H1 (cell line): ENCODE data around the gene PPARD. TPM values are rescaled to one million over a fixed set of nuclear protein-coding genes. Genes with fewer than 3 reads are reported as not detected.

Source experiments
- CTCF ChIA-PET: fragments of 300-600 bp; sonication (Branson Sonifier 250); formaldehyde crosslinking; loops from one replicate; lab custom pipeline; 2021; ENCODE audit not compliant: partially characterized antibody; lab: Charles Lee
- POLR2A ChIA-PET: fragments of 300-600 bp; sonication (Branson Sonifier 250); formaldehyde crosslinking; loops from one replicate; lab custom pipeline; 2021; ENCODE audit warnings: inconsistent platforms; ENCODE audit not compliant: partially characterized antibody; lab: Charles Lee
- DNase-seq, 2 experiments: peaks; one replicate each; pipeline versions ENCODE4 v3.0.0 to v3.0.0-alpha.2; 2010 to 2022; ENCODE audit warnings: low spot score in 2 of 2, low read depth in 1 of 2, mixed read lengths in 1 of 2
- FAIRE-seq: peaks from 2 replicates; lab custom pipeline; 2011; peaks lifted over from hg19 to GRCh38; lab: Jason Lieb, UNC
- H2AFZ ChIP-seq: 2 replicates; pipeline ENCODE4 v1.8.1; 2012; ENCODE audit warnings: low read length, inconsistent platforms
- H2AK5ac ChIP-seq: 2 replicates; pipeline ENCODE4 v1.6.1; 2013; ENCODE audit warnings: low read depth, low read length
- H2BK120ac ChIP-seq: replicated peaks from 2 replicates; pipeline ENCODE3; 2013; ENCODE audit warnings: low read depth, low read length, inconsistent platforms
- H2BK12ac ChIP-seq: 2 replicates; pipeline ENCODE4 v1.6.1; 2013; ENCODE audit warnings: low read depth, low read length
- H2BK15ac ChIP-seq: 2 replicates; pipeline ENCODE4 v1.6.1; 2013; ENCODE audit warnings: low read length
- H2BK20ac ChIP-seq: 2 replicates; pipeline ENCODE4 v1.6.1; 2013; ENCODE audit warnings: low read length
- H2BK5ac ChIP-seq: 2 replicates; pipeline ENCODE4 v1.6.1; 2013; ENCODE audit warnings: low read depth, low read length
- H3K14ac ChIP-seq: 2 replicates; pipeline ENCODE4 v1.6.1; 2013; ENCODE audit warnings: inconsistent platforms; ENCODE audit not compliant: insufficient read length
- H3K18ac ChIP-seq: 2 replicates; pipeline ENCODE4 v1.6.1; 2013; ENCODE audit warnings: low read length; ENCODE audit errors: extremely low read depth
- H3K23ac ChIP-seq: 2 replicates; pipeline ENCODE4 v1.6.1; 2013; ENCODE audit warnings: inconsistent platforms; ENCODE audit not compliant: insufficient read length
- H3K23me2 ChIP-seq: 2 replicates; pipeline ENCODE4 v1.6.1; 2013; ENCODE audit warnings: low read depth, low read length
- H3K27ac ChIP-seq: 2 replicates; pipeline ENCODE4 v1.6.1; 2011; ENCODE audit warnings: low read depth, low read length, inconsistent platforms
- H3K27me3 ChIP-seq, 4 experiments: replicated peaks in 1 of 4; 1 replicate in 1 of 4; 2 replicates in 3 of 4; pipeline versions ENCODE4 v1.6.1 to v1.8.1; 2011 to 2013; ENCODE audit warnings: low read length in 3 of 4, mild to moderate bottlenecking in 3 of 4, inconsistent platforms in 2 of 4, mixed read lengths in 2 of 4, moderate library complexity in 1 of 4; ENCODE audit not compliant: control insufficient read depth in 3 of 4, insufficient read depth in 3 of 4; ENCODE audit errors: extremely low read depth in 1 of 4
- H3K36me3 ChIP-seq, 4 experiments: 2 replicates each; pipeline versions ENCODE4 v1.6.1 to v1.8.1; 2011 to 2013; ENCODE audit warnings: mild to moderate bottlenecking in 4 of 4, low read length in 3 of 4, moderate library complexity in 2 of 4, control low read depth in 1 of 4, inconsistent platforms in 1 of 4; ENCODE audit not compliant: insufficient read depth in 4 of 4, control insufficient read depth in 2 of 4
- H3K4ac ChIP-seq: replicated peaks from 2 replicates; pipeline ENCODE3; 2013; ENCODE audit warnings: low read length, low read depth, mixed read lengths, inconsistent platforms; ENCODE audit not compliant: insufficient read length
- H3K4me1 ChIP-seq, 4 experiments: replicated peaks in 1 of 4; 1 replicate in 1 of 4; 2 replicates in 3 of 4; pipeline versions ENCODE4 v1.6.1 to v1.8.1; 2011 to 2013; ENCODE audit warnings: low read length in 3 of 4, inconsistent platforms in 2 of 4, mixed read lengths in 1 of 4; ENCODE audit not compliant: insufficient read depth in 4 of 4, control insufficient read depth in 3 of 4
- H3K4me2 ChIP-seq, 2 experiments: 2 replicates each; pipeline versions ENCODE4 v1.6.1 to v1.8.1; 2011 to 2013; ENCODE audit warnings: low read depth in 2 of 2, low read length in 2 of 2, control low read depth in 1 of 2, inconsistent platforms in 1 of 2, mild to moderate bottlenecking in 1 of 2; ENCODE audit not compliant: insufficient read depth in 1 of 2
- H3K4me3 ChIP-seq, 4 experiments: fragments of 200-600, 300-600 bp in 1 of 4; sonication (generic), shearing (Covaris generic), sonication (Bioruptor Twin) in 1 of 4; 2 replicates each; pipeline versions ENCODE4 v1.5.1 to v1.8.1; 2011 to 2016; ENCODE audit warnings: low read length in 4 of 4, low read depth in 3 of 4, control low read depth in 2 of 4, inconsistent platforms in 2 of 4, mild to moderate bottlenecking in 2 of 4, mixed read lengths in 1 of 4, moderate library complexity in 1 of 4; ENCODE audit not compliant: insufficient read depth in 2 of 4; ENCODE audit errors: extremely low read depth in 1 of 4
- H3K56ac ChIP-seq: replicated peaks from 2 replicates; pipeline ENCODE3; 2013; ENCODE audit warnings: low read depth, mild to moderate bottlenecking, mixed read lengths, low read length, inconsistent platforms; ENCODE audit not compliant: insufficient read length
- H3K79me1 ChIP-seq: 2 replicates; pipeline ENCODE4 v1.6.1; 2013; ENCODE audit warnings: low read depth, low read length, control low read depth
- H3K79me2 ChIP-seq, 2 experiments: 2 replicates each; pipeline versions ENCODE4 v1.6.1 to v1.8.1; 2012 to 2013; ENCODE audit warnings: low read length in 2 of 2, mild to moderate bottlenecking in 2 of 2, inconsistent platforms in 1 of 2; ENCODE audit not compliant: insufficient read depth in 2 of 2, control insufficient read depth in 1 of 2
- H3K9ac ChIP-seq, 4 experiments: replicated peaks in 1 of 4; 1 replicate in 1 of 4; 2 replicates in 3 of 4; pipeline versions ENCODE4 v1.6.1 to v1.8.1; 2011 to 2013; ENCODE audit warnings: low read depth in 3 of 4, low read length in 3 of 4, control low read depth in 2 of 4, mild to moderate bottlenecking in 2 of 4, moderate library complexity in 2 of 4, inconsistent platforms in 1 of 4; ENCODE audit errors: extremely low read depth in 1 of 4
- H3K9me3 ChIP-seq, 2 experiments: 2 replicates each; pipeline versions ENCODE4 v1.6.1 to v1.8.1; 2012 to 2013; ENCODE audit warnings: mild to moderate bottlenecking in 2 of 2, moderate library complexity in 2 of 2, control low read depth in 1 of 2, inconsistent platforms in 1 of 2, low read depth in 1 of 2, low read length in 1 of 2, mixed read lengths in 1 of 2; ENCODE audit not compliant: insufficient read depth in 2 of 2
- H4K20me1 ChIP-seq, 2 experiments: replicated peaks in 1 of 2; 2 replicates each; pipeline versions ENCODE3 to v1.8.1; 2011 to 2013; ENCODE audit warnings: inconsistent platforms in 2 of 2, low read length in 2 of 2, mild to moderate bottlenecking in 1 of 2; ENCODE audit not compliant: insufficient read depth in 2 of 2, control insufficient read depth in 1 of 2
- H4K5ac ChIP-seq: 2 replicates; pipeline ENCODE4 v1.6.1; 2013; ENCODE audit warnings: low read length, low read depth, mixed read lengths, inconsistent platforms; ENCODE audit not compliant: insufficient read length
- H4K8ac ChIP-seq: 2 replicates; pipeline ENCODE4 v1.8.0; 2013; ENCODE audit warnings: mild to moderate bottlenecking, moderate library complexity, low read length, inconsistent platforms; ENCODE audit not compliant: insufficient read depth; ENCODE audit errors: extremely low read depth
- H4K91ac ChIP-seq: replicated peaks from 2 replicates; pipeline ENCODE3; 2013; ENCODE audit warnings: low read length, mixed read lengths, inconsistent platforms; ENCODE audit not compliant: insufficient read length
- ATF2 ChIP-seq: IDR thresholded peaks from 2 replicates; pipeline ENCODE4 v1.6.1; 2012; ENCODE audit warnings: low read length, inconsistent platforms
- CTBP2 ChIP-seq: IDR thresholded peaks from 2 replicates; pipeline ENCODE4 v1.7.0; 2011; ENCODE audit warnings: borderline replicate concordance, mild to moderate bottlenecking, moderate library complexity, mixed read lengths, low read length; ENCODE audit not compliant: insufficient read depth, insufficient read length
- FOSL1 ChIP-seq: IDR thresholded peaks from 2 replicates; pipeline ENCODE4 v1.6.1; 2011; ENCODE audit warnings: mild to moderate bottlenecking, low read depth, low read length, moderate library complexity; ENCODE audit not compliant: insufficient read depth
- JUN ChIP-seq: IDR thresholded peaks from 2 replicates; pipeline ENCODE4 v1.6.1; 2011; ENCODE audit warnings: low read depth, mild to moderate bottlenecking, improper control_type of control experiment, low read length
- JUND ChIP-seq: IDR thresholded peaks from 2 replicates; pipeline ENCODE4 v1.6.1; 2011; ENCODE audit warnings: mild to moderate bottlenecking, improper control_type of control experiment, low read length
- NANOG ChIP-seq: IDR thresholded peaks from 2 replicates; pipeline ENCODE4 v1.6.1; 2011; ENCODE audit warnings: low read length, low read depth, mild to moderate bottlenecking, inconsistent platforms; ENCODE audit not compliant: insufficient read depth, poor library complexity, severe bottlenecking
- TAF7 ChIP-seq: optimal IDR thresholded peaks from 2 replicates; pipeline ENCODE3; 2011; ENCODE audit warnings: low read depth, mild to moderate bottlenecking, inconsistent platforms, low read length, moderate library complexity, borderline replicate concordance
- USF2 ChIP-seq: IDR thresholded peaks from 2 replicates; pipeline ENCODE4 v1.6.1; 2011; ENCODE audit warnings: low read length, improper control_type of control experiment
- WGBS, 2 experiments: shearing (Covaris generic) in 1 of 2; methylation state at CpG; one replicate each; pipeline versions ENCODE4 v1.1.6 to v1.1.7; 2013 to 2015; ENCODE audit warnings: low lambda C conversion rate in 2 of 2, mixed read lengths in 2 of 2, inconsistent platforms in 1 of 2, low coverage in 1 of 2, missing lambda C conversion rate in 1 of 2; ENCODE audit not compliant: insufficient replicate concordance in 2 of 2, insufficient coverage in 1 of 2, insufficient read length in 1 of 2; ENCODE audit errors: extremely low coverage in 1 of 2, missing lambda C conversion rate in 1 of 2; 5-methylcytosine and 5-hydroxymethylcytosine counted together
- polyA plus RNA-seq, 7 experiments: library from polyadenylated mRNA; depleted of rRNA in 3 of 7; stranded (reverse) in 5 of 7; unstranded in 2 of 7; fragments of >200 nt in 5 of 7; fragments of 200-250 nt in 2 of 7; gene quantifications; 1 replicate in 5 of 7; 2 replicates in 1 of 7; 4 replicates in 1 of 7; pipeline versions ENCODE4 v1.2.1 to v1.2.3, GENCODE V29; 2011 to 2013; ENCODE audit warnings: missing spikeins in 2 of 7, mixed read lengths in 2 of 7
- total RNA-seq: library from RNA; stranded (reverse); fragmentation: NEBNext Ultra II Directional; extraction: Animal tissue kit (Norgen Biotek cat#: 25700); gene quantifications from 2 replicates; pipeline ENCODE4 v1.2.1, GENCODE V29; 2021

PPARD gene
- total and polyA plus RNA-seq, 2 of the 8 experiments (the other 6 are each of a cell fraction or from before 2014, with no cell fraction given), result 14.6 to 14.9 TPM

- Histone ChIP-seq H2BK15ac (no peak overlapping the region), H3K4ac (no peak overlapping the region), H3K4me3 (no peak overlapping the region), H3K9ac (no peak overlapping the region), H4K91ac (no peak overlapping the region), H2AK5ac (no peak overlapping the region), H3K56ac (no peak overlapping the region), H3K36me3 (no peaks in the 10 kb centered on the region), H3K4me2 (no peak overlapping the region), H2BK5ac (no peak overlapping the region), H3K9me3 (no peaks in the 10 kb centered on the region), H3K4me1 (peaks cover 0 to 8% (median 0%) of the 10 kb centered on the region in 4 experiments; a peak in 2 of 7 replicates), H3K18ac (no peak overlapping the region), H3K23me2 (no peaks in the 10 kb centered on the region; the same call in 1 of the 2 replicates), H4K5ac (no peak overlapping the region), H3K14ac (no peak overlapping the region), H2BK12ac (no peak overlapping the region), H2BK20ac (no peak overlapping the region), H4K8ac (no peak overlapping the region), H3K23ac (no peak overlapping the region), H3K27ac (no peak overlapping the region), H3K79me2 (no peaks in the 10 kb centered on the region; a peak in 1 of 4 replicates), H3K79me1 (no peaks in the 10 kb centered on the region; the same call in 1 of the 2 replicates), H2BK120ac (no peak overlapping the region), H2AFZ (no peak overlapping the region), H3K27me3 (no peaks in the 10 kb centered on the region), H4K20me1 (no peaks in the 10 kb centered on the region)
- WGBS, 2 experiments, result 86% methylated on average over 5 of the region's 5 CpGs; no CpG with 5 or more reads in 1 of the 2 experiments
- ChIA-PET POLR2A (interaction anchor here (0.6 to 2.1 kb wide), 5 partner anchors 10 to 798 kb away, joined by 3 to 6 read pairs (median 3); partner anchors contain the start of gene ZNF76), CTCF (interaction anchor here (0.8 to 4.2 kb wide), 7 partner anchors 11 to 108 kb away, joined by 3 to 25 read pairs (median 4); no protein-coding TSS in a partner anchor)
- no peak for DNase-seq
- FAIRE-seq, result no peak
- TF ChIP-seq JUN (no peak), ATF2 (no peak), JUND (no peak), NANOG (no peak), FOSL1 (no peak), CTBP2 (no peak), TAF7 (no peak), USF2 (no peak)
These were observed 59.2 kb downstream of the PPARD start for GRCh38 chr6:35401514-35401913.
